H9 (cell line): ENCODE results near the gene TNFRSF11A. TPM values are rescaled to one million over a fixed set of nuclear protein-coding genes. Genes with fewer than 3 reads are reported as not detected.
A peak's percentile ranks its signal among the peaks of the same experiment; 100 is the strongest.

Experiments used
- DNase-seq: peaks from one replicate; pipeline ENCODE4 v3.0.0-alpha.2; 2017
- H2AFZ ChIP-seq: one replicate; pipeline ENCODE4 v1.6.1; 2013; ENCODE audit warnings: mild to moderate bottlenecking, low read length, control low read depth, moderate library complexity
- H2AK5ac ChIP-seq: 2 replicates; pipeline ENCODE4 v1.6.1; 2013; ENCODE audit warnings: low read length, control low read depth, mixed read lengths; ENCODE audit not compliant: insufficient read length
- H2BK120ac ChIP-seq: one replicate; pipeline ENCODE4 v1.6.1; 2013; ENCODE audit warnings: low read depth, mild to moderate bottlenecking, low read length, control low read depth, inconsistent platforms; ENCODE audit not compliant: poor library complexity, severe bottlenecking
- H2BK12ac ChIP-seq: 2 replicates; pipeline ENCODE4 v1.6.1; 2013; ENCODE audit warnings: low read length, control low read depth, mixed read lengths, low read depth; ENCODE audit not compliant: insufficient read length
- H2BK15ac ChIP-seq: 2 replicates; pipeline ENCODE4 v1.6.1; 2013; ENCODE audit warnings: low read depth, low read length, control low read depth
- H2BK20ac ChIP-seq: one replicate; pipeline ENCODE4 v1.6.1; 2013; ENCODE audit warnings: low read depth, mild to moderate bottlenecking, low read length, control low read depth, inconsistent platforms; ENCODE audit not compliant: poor library complexity, severe bottlenecking
- H2BK5ac ChIP-seq: 2 replicates; pipeline ENCODE4 v1.6.1; 2013; ENCODE audit warnings: low read length, control low read depth, mixed read lengths; ENCODE audit not compliant: insufficient read length
- H3K14ac ChIP-seq: 2 replicates; pipeline ENCODE4 v1.6.1; 2013; ENCODE audit warnings: low read length, control low read depth; ENCODE audit not compliant: insufficient read depth
- H3K18ac ChIP-seq: 2 replicates; pipeline ENCODE4 v1.6.1; 2013; ENCODE audit warnings: low read depth, mild to moderate bottlenecking, mixed read lengths, low read length, control low read depth; ENCODE audit not compliant: insufficient read length
- H3K23ac ChIP-seq: 2 replicates; pipeline ENCODE4 v1.6.1; 2013; ENCODE audit warnings: low read length, control low read depth, mixed read lengths, low read depth; ENCODE audit not compliant: insufficient read length
- H3K23me2 ChIP-seq: 2 replicates; pipeline ENCODE4 v1.6.1; 2013; ENCODE audit warnings: low read depth, mild to moderate bottlenecking, mixed read lengths, low read length, control low read depth; ENCODE audit not compliant: insufficient read length, poor library complexity, severe bottlenecking
- H3K27ac ChIP-seq: 2 replicates; pipeline ENCODE4 v1.5.1; 2013; ENCODE audit warnings: low read length, control low read depth, mixed read lengths, low read depth; ENCODE audit not compliant: insufficient read length
- H3K27me3 ChIP-seq: 2 replicates; pipeline ENCODE4 v1.6.1; 2013; ENCODE audit warnings: low read length, control low read depth, inconsistent platforms; ENCODE audit not compliant: insufficient read depth
- H3K4ac ChIP-seq: 2 replicates; pipeline ENCODE4 v1.6.1; 2013; ENCODE audit warnings: low read depth, mild to moderate bottlenecking, control low read depth, inconsistent platforms, low read length, moderate library complexity
- H3K4me1 ChIP-seq: 2 replicates; pipeline ENCODE4 v1.6.1; 2013; ENCODE audit warnings: low read length, control low read depth, inconsistent platforms; ENCODE audit not compliant: insufficient read depth
- H3K4me2 ChIP-seq: 2 replicates; pipeline ENCODE4 v1.6.1; 2013; ENCODE audit warnings: low read length, control low read depth, mixed read lengths; ENCODE audit not compliant: insufficient read length, insufficient read depth
- H3K56ac ChIP-seq: 2 replicates; pipeline ENCODE4 v1.6.1; 2013; ENCODE audit warnings: low read depth, mild to moderate bottlenecking, mixed read lengths, low read length, control low read depth; ENCODE audit not compliant: insufficient read length
- H3K79me1 ChIP-seq: 2 replicates; pipeline ENCODE4 v1.6.1; 2013; ENCODE audit warnings: low read depth, mild to moderate bottlenecking, moderate library complexity, low read length, control low read depth, inconsistent platforms; ENCODE audit not compliant: insufficient read depth, poor library complexity, severe bottlenecking
- H3K79me2 ChIP-seq: 2 replicates; pipeline ENCODE4 v1.6.1; 2013; ENCODE audit warnings: low read length, control low read depth, inconsistent platforms; ENCODE audit not compliant: insufficient read depth
- H3K9ac ChIP-seq: 2 replicates; pipeline ENCODE4 v1.6.1; 2013; ENCODE audit warnings: low read length, control low read depth, mixed read lengths; ENCODE audit not compliant: insufficient read length; ENCODE audit errors: extremely low read depth
- H3K9me3 ChIP-seq: one replicate; pipeline ENCODE4 v1.6.1; 2013; ENCODE audit warnings: low read depth, low read length, inconsistent platforms; ENCODE audit not compliant: control insufficient read depth
- H3T11ph ChIP-seq: one replicate; pipeline ENCODE4 v1.6.1; 2013; ENCODE audit warnings: mild to moderate bottlenecking, low read length, control low read depth, inconsistent platforms
- H4K20me1 ChIP-seq: one replicate; pipeline ENCODE4 v1.6.1; 2013; ENCODE audit not compliant: control insufficient read depth, insufficient read length, insufficient read depth
- H4K5ac ChIP-seq: 2 replicates; pipeline ENCODE4 v1.6.1; 2013; ENCODE audit warnings: low read depth, mild to moderate bottlenecking, mixed read lengths, low read length, control low read depth; ENCODE audit not compliant: insufficient read length
- H4K8ac ChIP-seq: replicated peaks from 2 replicates; pipeline ENCODE4 v1.6.1; 2013; ENCODE audit warnings: low read length, control low read depth, mixed read lengths, low read depth; ENCODE audit not compliant: insufficient read length
- H4K91ac ChIP-seq: 2 replicates; pipeline ENCODE4 v1.6.1; 2013; ENCODE audit warnings: low read depth, mild to moderate bottlenecking, moderate library complexity, mixed read lengths, low read length, control low read depth; ENCODE audit not compliant: insufficient read length
- H3K27ac Mint-ChIP-seq, 3 experiments: 2 replicates in 2 of 3; 3 replicates in 1 of 3; pipeline ENCODE4 v1.8.0; 2020 to 2021; ENCODE audit warnings: mixed read lengths in 3 of 3, mild to moderate bottlenecking in 1 of 3, moderate library complexity in 1 of 3
- H3K27me3 Mint-ChIP-seq: 2 replicates; pipeline ENCODE4 v1.8.0; 2021; ENCODE audit warnings: low read depth, mild to moderate bottlenecking, moderate library complexity, mixed read lengths
- H3K36me3 Mint-ChIP-seq, 3 experiments: 2 replicates in 2 of 3; 3 replicates in 1 of 3; pipeline ENCODE4 v1.8.0; 2020 to 2021; ENCODE audit warnings: low read depth in 3 of 3, mixed read lengths in 3 of 3; ENCODE audit not compliant: insufficient read depth in 1 of 3
- H3K4me1 Mint-ChIP-seq, 2 experiments: 2 replicates each; pipeline ENCODE4 v1.8.0; 2020; ENCODE audit warnings: mixed read lengths in 2 of 2
- H3K4me3 Mint-ChIP-seq, 2 experiments: 2 replicates in 1 of 2; 3 replicates in 1 of 2; pipeline ENCODE4 v1.8.0; 2020 to 2021; ENCODE audit warnings: mild to moderate bottlenecking in 2 of 2, mixed read lengths in 2 of 2, moderate library complexity in 1 of 2
- H3K9me3 Mint-ChIP-seq, 2 experiments: 2 replicates in 1 of 2; 3 replicates in 1 of 2; pipeline ENCODE4 v1.8.0; 2020; ENCODE audit warnings: mild to moderate bottlenecking in 2 of 2, mixed read lengths in 2 of 2, moderate library complexity in 1 of 2
- WGBS: extraction: QIAGEN DNeasy Blood & Tissue Kit; methylation state at CpG from one replicate; pipeline ENCODE4 v1.1.7; 2013; ENCODE audit warnings: missing lambda C conversion rate, low lambda C conversion rate, mixed read lengths; ENCODE audit not compliant: insufficient read length; ENCODE audit errors: extremely low coverage; 5-methylcytosine and 5-hydroxymethylcytosine counted together
- total RNA-seq: library from RNA; stranded (reverse); gene quantifications from 2 replicates; pipeline ENCODE4 v1.2.1, GENCODE V29; 2021
- TF ChIP-seq, protein P1 (sequence below): fragments of 200-600 bp; sonication (generic); conservative IDR thresholded peaks from 3 replicates; pipeline ENCODE4 v1.8.0; 2021; ENCODE audit warnings: antibody characterized with exemption, mild to moderate bottlenecking

Gene TNFRSF11A
- total RNA-seq, 1 experiment from 2014 or later: 7.8 TPM

- Mint-ChIP-seq H3K36me3 (no peaks in the 10 kb centered on the region; a peak in 1 of 7 replicates), H3K9me3 (no peaks in the 10 kb centered on the region), H3K27me3 (peaks cover 46% of the 10 kb centered on the region), H3K4me1 (peaks cover 31 to 55% of the 10 kb centered on the region in 2 experiments), H3K4me3 (peak overlapping the region in 1 of 2 experiments; percentile 23; a peak in 2 of 5 replicates), H3K27ac (peak overlapping the region in 1 of 3 experiments; percentile 59; a peak in 3 of 7 replicates)
- Histone ChIP-seq H2BK12ac (no peak overlapping the region), H3K23ac (no peak overlapping the region), H3K23me2 (peaks cover 13% of the 10 kb centered on the region), H2BK20ac (no peak overlapping the region), H3K14ac (no peak overlapping the region), H3K9ac (no peak overlapping the region), H3T11ph (no peak overlapping the region), H4K20me1 (no peaks in the 10 kb centered on the region), H4K8ac (no peak overlapping the region), H2BK15ac (no peak overlapping the region), H2BK120ac (no peak overlapping the region), H3K18ac (no peak overlapping the region), H3K79me1 (no peaks in the 10 kb centered on the region), H4K91ac (no peak overlapping the region), H3K79me2 (no peaks in the 10 kb centered on the region), H3K4me2 (no peak overlapping the region), H2AFZ (no peak overlapping the region), H3K56ac (no peak overlapping the region), H3K4me1 (peaks cover 8% of the 10 kb centered on the region; the same call in 1 of the 2 replicates), H2AK5ac (no peak overlapping the region), H3K4ac (no peak overlapping the region), H4K5ac (no peak overlapping the region), H3K27ac (no peak overlapping the region), H2BK5ac (no peak overlapping the region), H3K27me3 (peaks cover 10% of the 10 kb centered on the region; the same call in 1 of the 2 replicates), H3K9me3 (no peaks in the 10 kb centered on the region)
- no CpG with 5 or more reads among the region's 15 CpGs for WGBS
- no peak for DNase-seq
- TF ChIP-seq, protein P1, sequence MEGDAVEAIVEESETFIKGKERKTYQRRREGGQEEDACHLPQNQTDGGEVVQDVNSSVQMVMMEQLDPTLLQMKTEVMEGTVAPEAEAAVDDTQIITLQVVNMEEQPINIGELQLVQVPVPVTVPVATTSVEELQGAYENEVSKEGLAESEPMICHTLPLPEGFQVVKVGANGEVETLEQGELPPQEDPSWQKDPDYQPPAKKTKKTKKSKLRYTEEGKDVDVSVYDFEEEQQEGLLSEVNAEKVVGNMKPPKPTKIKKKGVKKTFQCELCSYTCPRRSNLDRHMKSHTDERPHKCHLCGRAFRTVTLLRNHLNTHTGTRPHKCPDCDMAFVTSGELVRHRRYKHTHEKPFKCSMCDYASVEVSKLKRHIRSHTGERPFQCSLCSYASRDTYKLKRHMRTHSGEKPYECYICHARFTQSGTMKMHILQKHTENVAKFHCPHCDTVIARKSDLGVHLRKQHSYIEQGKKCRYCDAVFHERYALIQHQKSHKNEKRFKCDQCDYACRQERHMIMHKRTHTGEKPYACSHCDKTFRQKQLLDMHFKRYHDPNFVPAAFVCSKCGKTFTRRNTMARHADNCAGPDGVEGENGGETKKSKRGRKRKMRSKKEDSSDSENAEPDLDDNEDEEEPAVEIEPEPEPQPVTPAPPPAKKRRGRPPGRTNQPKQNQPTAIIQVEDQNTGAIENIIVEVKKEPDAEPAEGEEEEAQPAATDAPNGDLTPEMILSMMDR: no peak
Measured at GRCh38 chr18:62329691-62330454, 4.8 kb downstream of the TNFRSF11A start.
